Neutrophil (primary cell): Measurements from ENCODE around the gene HS3ST2.

Experiments used
- H3K27ac ChIP-seq: fragments of 200-600 bp; sonication (generic); 2 replicates; pipeline ENCODE4 v1.5.1; 2016; ENCODE audit warnings: mild to moderate bottlenecking, moderate library complexity
- H3K27me3 ChIP-seq: fragments of 200-600 bp; sonication (generic); 2 replicates; pipeline ENCODE4 v1.6.0; 2016; ENCODE audit warnings: mild to moderate bottlenecking
- H3K36me3 ChIP-seq: fragments of 200-600 bp; sonication (generic); 2 replicates; pipeline ENCODE4 v1.5.1; 2017
- H3K4me1 ChIP-seq, 2 experiments: fragments of 200-600 bp in 1 of 2; sonication (generic) in 1 of 2; 1 replicate in 1 of 2; 2 replicates in 1 of 2; pipeline versions ENCODE4 v1.5.1 to v1.6.1; 2013 to 2016; ENCODE audit warnings: low read depth in 1 of 2, low read length in 1 of 2, mild to moderate bottlenecking in 1 of 2, moderate library complexity in 1 of 2; ENCODE audit not compliant: control insufficient read depth in 1 of 2, insufficient read depth in 1 of 2
- H3K4me3 ChIP-seq, 2 experiments: fragments of 200-600 bp in 1 of 2; sonication (generic) in 1 of 2; 1 replicate in 1 of 2; 2 replicates in 1 of 2; pipeline ENCODE4 v1.5.1; 2013 to 2016; ENCODE audit warnings: low read depth in 1 of 2, low read length in 1 of 2, mild to moderate bottlenecking in 1 of 2, moderate library complexity in 1 of 2
- H3K9me3 ChIP-seq: fragments of 200-600 bp; sonication (generic); 2 replicates; pipeline ENCODE4 v1.5.1; 2016
- CTCF ChIP-seq: fragments of 200-600 bp; sonication (generic); IDR thresholded peaks from 2 replicates; pipeline ENCODE4 v1.5.1; 2016; ENCODE audit warnings: antibody characterized with exemption

HS3ST2 gene

GRCh38 chr16:22948603-22949368, 134.8 kb downstream of the HS3ST2 start:
- Histone ChIP-seq H3K27ac (no peak overlapping the region), H3K9me3 (no peaks in the 10 kb centered on the region), H3K4me3 (no peak overlapping the region), H3K4me1 (no peaks in the 10 kb centered on the region), H3K27me3 (peaks cover 58% of the 10 kb centered on the region), H3K36me3 (no peaks in the 10 kb centered on the region)
- peak; percentile 40 for TF ChIP-seq CTCF

- no peaks in the 10 kb centered on the region for H3K9me3 ChIP-seq
- no peaks in the 10 kb centered on the region for H3K36me3 ChIP-seq
- no peak for TF ChIP-seq CTCF
- H3K4me3 ChIP-seq: no peak overlapping the region
- no peak overlapping the region for H3K27ac ChIP-seq
- no peaks in the 10 kb centered on the region for H3K4me1 ChIP-seq
- H3K27me3 ChIP-seq: peaks cover 27% of the 10 kb centered on the region
Measured at GRCh38 chr16:22955461-22956070, 141.6 kb downstream of the HS3ST2 start.

GRCh38 chr16:22961206-22961605, 147.2 kb downstream of the HS3ST2 start:
- H3K36me3 ChIP-seq: no peaks in the 10 kb centered on the region
- no peak overlapping the region for H3K4me3 ChIP-seq
- no peak for TF ChIP-seq CTCF
- H3K27ac ChIP-seq: no peak overlapping the region
- H3K4me1 ChIP-seq: no peaks in the 10 kb centered on the region
- H3K27me3 ChIP-seq: peaks cover 15% of the 10 kb centered on the region
- H3K9me3 ChIP-seq: no peaks in the 10 kb centered on the region

- Histone ChIP-seq H3K36me3 (no peaks in the 10 kb centered on the region), H3K27ac (no peak overlapping the region), H3K4me1 (no peaks in the 10 kb centered on the region), H3K4me3 (no peak overlapping the region), H3K27me3 (peaks cover 6% of the 10 kb centered on the region), H3K9me3 (no peaks in the 10 kb centered on the region)
- no peak for TF ChIP-seq CTCF
Measured at GRCh38 chr16:22962905-22963304, 148.9 kb downstream of the HS3ST2 start.
